Uterus (tissue), 4 donors: ENCODE results near the gene DTD2. TPM values are rescaled to one million over a fixed set of nuclear protein-coding genes. Genes with fewer than 3 reads are reported as not detected.

Source experiments
- DNase-seq, 2 donors: peaks; one replicate each; pipeline ENCODE4 v3.0.0-alpha.2; 2019 to 2020
- H3K27ac ChIP-seq, 2 donors: fragments of 200-600 bp; sonication (generic); 1 replicate in 1 of 2; 2 replicates in 1 of 2; pipeline ENCODE4 v1.5.1; 2016 to 2018
- H3K27me3 ChIP-seq, 2 donors: fragments of 200-600 bp; sonication (generic); one replicate each; pipeline ENCODE4 v1.5.1; 2018 to 2019; ENCODE audit warnings: control low read depth in 1 of 2
- H3K36me3 ChIP-seq, 2 donors: fragments of 200-600 bp; sonication (generic); one replicate each; pipeline ENCODE4 v1.5.1; 2019; ENCODE audit warnings: control low read depth in 1 of 2
- H3K4me1 ChIP-seq, 2 donors: fragments of 200-600 bp; sonication (generic); one replicate each; pipeline ENCODE4 v1.5.1; 2018 to 2019; ENCODE audit warnings: control low read depth in 1 of 2
- H3K4me3 ChIP-seq, 2 donors: fragments of 200-600 bp; sonication (generic); 1 replicate in 1 of 2; 2 replicates in 1 of 2; pipeline ENCODE4 v1.5.1; 2018 to 2019; ENCODE audit warnings: mild to moderate bottlenecking in 1 of 2
- H3K9me3 ChIP-seq, 2 donors: fragments of 200-600 bp; sonication (generic); one replicate each; pipeline ENCODE4 v1.5.1; 2019; ENCODE audit warnings: control low read depth in 1 of 2
- POLR2A ChIP-seq, 2 donors: fragments of 450-650 bp; IDR thresholded peaks; one replicate each; pipeline ENCODE4 v1.6.1; 2016; ENCODE audit warnings: antibody characterized with exemption in 2 of 2, mild to moderate bottlenecking in 1 of 2, moderate library complexity in 1 of 2
- intact Hi-C: fragments of 100-400 bp; cut with DNase I; formaldehyde crosslinking; loops from one replicate; pipeline ENCODE4 v1.15.1; 2023; ENCODE audit warnings: low total_unique reads
- total RNA-seq, 4 donors: library from RNA; depleted of rRNA in 3 of 4; stranded (reverse); fragments of >200 nt in 3 of 4; gene quantifications; one replicate each; pipeline versions ENCODE4 v1.1.0 to v1.2.4, GENCODE V29; 2014 to 2023
- TF ChIP-seq, protein P1 (sequence below), 4 experiments: fragments of 200-600 bp in 2 of 4; fragments of 450-650 bp in 2 of 4; sonication (generic) in 2 of 4; IDR thresholded peaks; one replicate each; pipeline ENCODE4 v1.5.1; 2016 to 2019; ENCODE audit warnings: antibody characterized with exemption in 4 of 4, mild to moderate bottlenecking in 2 of 4, moderate library complexity in 1 of 4
- donor health status: DM: yes; HTN: yes; CAD: no.

DTD2 gene
- total RNA-seq, 4 donors from 2014 or later: 8.2 to 88.2 (median 36.3) TPM

DNA sequence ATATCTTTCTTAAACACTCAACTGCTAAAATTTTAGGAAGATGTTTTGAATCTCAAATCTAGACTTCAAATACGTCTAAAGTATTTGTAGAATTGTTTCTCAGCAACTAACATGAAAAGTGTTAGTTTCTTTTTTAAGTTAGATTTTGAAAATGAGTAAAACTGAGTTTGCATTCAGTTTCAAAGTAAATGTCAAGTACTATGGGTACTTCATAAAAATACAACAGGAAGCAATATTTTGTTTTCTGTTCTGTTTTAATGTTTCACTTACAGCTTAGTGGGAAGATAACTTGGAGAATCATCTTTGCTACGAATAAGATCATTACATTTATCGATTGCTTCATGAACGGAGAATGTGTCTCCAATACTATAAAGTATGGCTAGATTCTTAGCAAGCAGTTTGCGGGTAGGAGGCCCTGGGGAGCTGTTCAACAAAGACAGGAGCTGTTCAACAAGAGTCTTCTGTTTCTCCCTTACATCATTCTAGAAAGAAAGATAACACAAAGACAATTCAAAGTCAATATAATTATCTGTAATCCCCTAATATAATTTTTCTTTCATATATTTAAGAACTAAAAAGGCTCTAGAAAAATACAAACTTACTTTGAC, 57.2 kb downstream of the DTD2 start:
- intact Hi-C loops: no loop called here
- H3K4me3 ChIP-seq: no peak overlapping the region
- H3K27ac ChIP-seq: no peak overlapping the region
- DNase-seq: no peak
- H3K4me1 ChIP-seq: no peaks in the 10 kb centered on the region
- H3K27me3 ChIP-seq: no peaks in the 10 kb centered on the region
- TF ChIP-seq, protein P1, sequence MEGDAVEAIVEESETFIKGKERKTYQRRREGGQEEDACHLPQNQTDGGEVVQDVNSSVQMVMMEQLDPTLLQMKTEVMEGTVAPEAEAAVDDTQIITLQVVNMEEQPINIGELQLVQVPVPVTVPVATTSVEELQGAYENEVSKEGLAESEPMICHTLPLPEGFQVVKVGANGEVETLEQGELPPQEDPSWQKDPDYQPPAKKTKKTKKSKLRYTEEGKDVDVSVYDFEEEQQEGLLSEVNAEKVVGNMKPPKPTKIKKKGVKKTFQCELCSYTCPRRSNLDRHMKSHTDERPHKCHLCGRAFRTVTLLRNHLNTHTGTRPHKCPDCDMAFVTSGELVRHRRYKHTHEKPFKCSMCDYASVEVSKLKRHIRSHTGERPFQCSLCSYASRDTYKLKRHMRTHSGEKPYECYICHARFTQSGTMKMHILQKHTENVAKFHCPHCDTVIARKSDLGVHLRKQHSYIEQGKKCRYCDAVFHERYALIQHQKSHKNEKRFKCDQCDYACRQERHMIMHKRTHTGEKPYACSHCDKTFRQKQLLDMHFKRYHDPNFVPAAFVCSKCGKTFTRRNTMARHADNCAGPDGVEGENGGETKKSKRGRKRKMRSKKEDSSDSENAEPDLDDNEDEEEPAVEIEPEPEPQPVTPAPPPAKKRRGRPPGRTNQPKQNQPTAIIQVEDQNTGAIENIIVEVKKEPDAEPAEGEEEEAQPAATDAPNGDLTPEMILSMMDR (IDR thresholded peaks at IDR 0.05): no peak
- TF ChIP-seq POLR2A (IDR thresholded peaks at IDR 0.05): no peak
- H3K36me3 ChIP-seq: no peaks in the 10 kb centered on the region
- H3K9me3 ChIP-seq: no peaks in the 10 kb centered on the region

Other genes starting within 250 kb of the DTD2 start
- gene HECTD1, start 249.7 kb downstream of the DTD2 start, total RNA-seq: 100 to 1,000 TPM in 3 of 4 donors, 10 to 100 TPM in 1; 99.4 to 434 (median 307) TPM
- 10 to 100 TPM; 14.6 to 56.8 (median 38.8) TPM for gene HEATR5A, start 37.0 kb downstream of the DTD2 start, total RNA-seq
- gene GPR33, start 30.5 kb upstream of the DTD2 start, total RNA-seq: not detected
- 10 to 100 TPM in 2 of 4 donors, 1 to 10 TPM in 2; 1.5 to 31.5 (median 12.2) TPM for gene NUBPL, start 103.9 kb upstream of the DTD2 start, total RNA-seq